SK-N-MC (cell line): ENCODE data around the gene PDE4D.

Experiments
- EZH2 ChIP-seq: fragments of 200-600 bp; sonication (generic); IDR thresholded peaks from one replicate; pipeline ENCODE4 v1.6.1; 2017; ENCODE audit warnings: antibody characterized with exemption
- FOXP2 ChIP-seq: optimal IDR thresholded peaks from 2 replicates; pipeline ENCODE3; 2011; ENCODE audit warnings: mild to moderate bottlenecking, moderate library complexity; ENCODE audit not compliant: insufficient read depth; ENCODE audit errors: extremely low read length, control extremely low read depth
- POLR2AphosphoS5 ChIP-seq: IDR thresholded peaks from 2 replicates; pipeline ENCODE4 v1.6.1; 2012; ENCODE audit warnings: mild to moderate bottlenecking, low read depth, low read length, borderline replicate concordance

- TF ChIP-seq EZH2 (no peak), FOXP2 (no peak), POLR2AphosphoS5 (no peak)
These were observed 958.9 kb downstream of the PDE4D start for GRCh38 chr5:58934629-58935097.
